Type B pancreatic cell (in vitro differentiated cells): Measurements from ENCODE around the gene CHST4. TPM values are rescaled to one million over a fixed set of nuclear protein-coding genes. Genes with fewer than 3 reads are reported as not detected.
"Not testable (repeated sequence)": the region's sequence is repeated elsewhere in the genome, so short reads cannot be mapped to it uniquely, and the experiment has no call there.

ENCODE experiments used
- DNase-seq: peaks from one replicate; pipeline ENCODE4 v3.0.0; 2021; ENCODE audit warnings: mixed read lengths; ENCODE audit not compliant: unreplicated experiment; ENCODE audit errors: extremely low spot score
- H3K27ac Mint-ChIP-seq: 2 replicates; pipeline ENCODE4 v1.8.0; 2021; ENCODE audit warnings: mild to moderate bottlenecking, mixed read lengths
- H3K27me3 Mint-ChIP-seq: 2 replicates; pipeline ENCODE4 v1.8.0; 2021; ENCODE audit warnings: mixed read lengths
- H3K36me3 Mint-ChIP-seq: 2 replicates; pipeline ENCODE4 v1.8.0; 2021; ENCODE audit warnings: mixed read lengths
- H3K4me1 Mint-ChIP-seq: one replicate; pipeline ENCODE4 v1.8.0; 2021; ENCODE audit warnings: mixed read lengths; ENCODE audit not compliant: unreplicated experiment
- H3K4me3 Mint-ChIP-seq: 2 replicates; pipeline ENCODE4 v1.8.0; 2021; ENCODE audit warnings: mild to moderate bottlenecking, mixed read lengths
- H3K9me3 Mint-ChIP-seq: 2 replicates; pipeline ENCODE4 v1.8.0; 2021; ENCODE audit warnings: mixed read lengths
- CTCF ChIP-seq: fragments of 200-600 bp; sonication (generic); conservative IDR thresholded peaks from 2 replicates; pipeline ENCODE4 v1.5.0; 2021; ENCODE audit warnings: antibody characterized with exemption, mild to moderate bottlenecking
- total RNA-seq: library from RNA; stranded (reverse); gene quantifications from 2 replicates; pipeline ENCODE4 v1.2.1, GENCODE V29; 2021; ENCODE audit warnings: low replicate concordance

The CHST4 gene
- total RNA-seq, 1 donor from 2014 or later = not detected

GRCh38 chr16:71572497-71573116 is 46.4 kb downstream of the CHST4 start:
- Mint-ChIP-seq H3K4me1 (no peaks in the 10 kb centered on the region), H3K27me3 (peaks cover 35% of the 10 kb centered on the region), H3K9me3 (no peaks in the 10 kb centered on the region), H3K27ac (peak overlapping the region; percentile 71), H3K4me3 (no peak overlapping the region), H3K36me3 (no peaks in the 10 kb centered on the region)
- no peak for DNase-seq
- no peak for TF ChIP-seq CTCF

- Mint-ChIP-seq H3K4me1 (no peaks in the 10 kb centered on the region), H3K36me3 (no peaks in the 10 kb centered on the region), H3K9me3 (no peaks in the 10 kb centered on the region), H3K27me3 (peaks cover 36% of the 10 kb centered on the region), H3K27ac (no peak overlapping the region), H3K4me3 (no peak overlapping the region)
- DNase-seq = no peak
- TF ChIP-seq CTCF = no peak
Measured at GRCh38 chr16:71573387-71574094, 47.3 kb downstream of the CHST4 start.

DNA sequence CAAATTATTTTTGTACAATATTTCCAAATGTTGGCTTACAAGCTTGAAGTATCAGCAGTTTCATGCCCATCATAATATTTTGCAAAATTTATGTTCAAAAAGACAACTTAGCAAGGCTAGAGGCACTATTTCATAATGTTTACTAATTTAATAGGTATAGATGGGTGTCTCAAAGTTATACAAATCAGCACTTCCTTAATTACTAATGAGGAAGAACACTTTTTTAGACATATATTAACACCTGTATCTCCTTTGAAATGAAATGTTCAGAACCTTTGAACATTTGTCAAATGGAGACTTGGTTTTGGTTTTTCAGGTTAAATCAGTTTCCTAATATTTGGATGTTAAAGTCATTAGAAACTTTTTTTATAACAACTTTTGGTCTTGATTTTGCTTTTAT is 48.5 kb downstream of the CHST4 start:
- Mint-ChIP-seq H3K4me1 (no peaks in the 10 kb centered on the region), H3K9me3 (no peaks in the 10 kb centered on the region), H3K4me3 (no peak overlapping the region), H3K36me3 (no peaks in the 10 kb centered on the region), H3K27ac (no peak overlapping the region), H3K27me3 (peaks cover 32% of the 10 kb centered on the region)
- no peak for DNase-seq
- no peak for TF ChIP-seq CTCF

DNA sequence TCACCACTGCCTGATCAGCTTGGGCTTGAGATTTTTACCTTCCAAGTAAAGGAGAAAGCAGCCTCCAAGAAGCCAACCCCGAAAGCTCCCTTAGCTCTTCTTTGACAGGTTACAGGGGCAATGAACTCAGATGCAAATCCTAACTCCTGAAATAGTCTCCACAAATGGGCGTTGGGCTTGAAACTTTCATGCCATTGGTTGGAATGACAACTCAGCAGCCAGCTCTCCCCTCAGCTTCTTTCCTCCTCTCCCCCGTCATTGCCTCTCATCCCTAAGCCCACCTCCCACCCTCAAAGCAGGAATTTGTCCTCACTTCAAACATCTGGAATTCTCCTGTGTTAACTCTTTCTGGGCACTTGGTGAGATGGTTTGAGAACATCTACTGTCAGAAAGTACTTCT is 50.7 kb downstream of the CHST4 start, which contains the start of gene TAT:
TSS of gene TAT (minus strand) at position 122 of the 400 bp plus-strand sequence. CDS start 677 bp downstream, outside the sequence.
- Mint-ChIP-seq H3K27me3 (peaks cover 28% of the 10 kb centered on the region), H3K4me3 (no peak within 1 kb of the TSS), H3K4me1 (no peaks in the 10 kb centered on the region), H3K9me3 (no peaks in the 10 kb centered on the region), H3K36me3 (no peaks in the 10 kb centered on the region), H3K27ac (no peak within 1 kb of the TSS)
- no peak for TF ChIP-seq CTCF
- DNase-seq = no peak

DNA sequence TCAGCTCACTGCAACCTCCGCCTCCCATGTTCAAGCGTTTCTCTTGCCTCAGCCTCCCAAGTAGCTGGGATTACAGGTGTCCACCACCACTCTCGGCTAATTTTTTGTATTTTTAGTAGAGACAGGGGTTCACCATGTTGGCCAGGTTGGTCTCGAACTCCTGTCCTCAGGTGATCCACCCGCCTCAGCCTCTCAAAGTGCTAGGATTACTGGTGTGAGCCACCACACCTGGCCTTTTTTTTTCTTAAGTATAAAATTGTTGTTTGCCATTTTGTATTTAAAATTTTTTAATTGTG is 56.3 kb downstream of the CHST4 start:
- not testable (repeated sequence) for H3K4me3 Mint-ChIP-seq, H3K36me3 Mint-ChIP-seq, H3K27ac Mint-ChIP-seq, H3K4me1 Mint-ChIP-seq, H3K9me3 Mint-ChIP-seq, DNase-seq
- peaks cover 37% of the 10 kb centered on the region for H3K27me3 Mint-ChIP-seq

DNA sequence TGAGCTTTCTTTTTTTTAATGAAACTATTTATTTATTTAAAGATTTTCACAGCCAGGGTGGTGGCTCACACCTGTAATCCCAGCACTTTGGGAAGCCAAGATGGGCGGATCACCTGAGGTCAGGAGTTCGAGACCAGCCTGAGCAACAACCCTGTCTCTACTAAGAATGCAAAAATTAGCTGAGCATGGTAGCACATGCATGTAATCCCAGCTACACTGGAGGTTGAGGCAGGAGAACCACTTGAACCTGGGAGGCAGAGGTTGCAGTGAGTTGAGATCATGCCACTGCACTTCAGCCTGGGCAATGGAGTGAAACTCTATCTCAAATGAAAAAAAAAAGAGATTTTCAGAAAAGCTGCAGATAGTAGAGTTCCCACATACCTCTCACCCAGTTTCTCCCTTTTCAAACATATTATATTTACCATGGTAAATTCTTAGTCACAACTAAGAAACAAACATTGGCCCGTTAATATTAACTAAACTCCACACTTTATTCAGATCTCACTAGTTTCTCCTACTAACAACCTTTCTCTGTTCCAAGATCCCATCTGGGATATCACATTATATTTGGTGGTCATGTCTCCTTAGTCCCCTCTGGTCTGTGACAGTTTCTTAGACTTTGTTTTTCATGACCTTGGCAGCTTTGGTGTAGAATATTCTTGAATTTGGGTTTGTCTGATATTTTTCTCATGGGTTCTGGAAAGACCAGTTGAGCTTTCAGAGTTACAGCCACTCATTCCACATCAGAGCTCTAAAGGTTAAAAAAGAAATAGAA is 58.5 kb downstream of the CHST4 start:
- Mint-ChIP-seq H3K27me3 (peaks cover 39% of the 10 kb centered on the region), H3K4me1 (no peaks in the 10 kb centered on the region), H3K27ac (no peak overlapping the region), H3K4me3 (no peak overlapping the region), H3K9me3 (no peaks in the 10 kb centered on the region), H3K36me3 (no peaks in the 10 kb centered on the region)
- DNase-seq = no peak
- no peak for TF ChIP-seq CTCF
